Mucosa of descending colon (tissue), 3 donors: Measurements from ENCODE around the gene PRF1. TPM values are rescaled to one million over a fixed set of nuclear protein-coding genes. Genes with fewer than 3 reads are reported as not detected.

Experiments
- ATAC-seq: fragments of 200-7000 bp; cut with Tn5 transposase; one replicate; pipeline ENCODE4 v1.9.1; 2020; ENCODE audit warnings: mild to moderate bottlenecking, moderate library complexity
- DNase-seq, 3 donors: peaks; one replicate each; pipeline ENCODE4 v3.0.0-alpha.2; 2020
- H3K36me3 ChIP-seq: fragments of 200-600 bp; one replicate; pipeline ENCODE4 v1.8.0; 2021; ENCODE audit warnings: low read depth, mild to moderate bottlenecking
- H3K4me1 ChIP-seq: fragments of 200-600 bp; one replicate; pipeline ENCODE4 v1.8.0; 2021; ENCODE audit warnings: low read depth, mild to moderate bottlenecking
- H3K4me3 ChIP-seq: fragments of 200-600 bp; one replicate; pipeline ENCODE4 v1.8.0; 2021; ENCODE audit warnings: mild to moderate bottlenecking
- H3K9me3 ChIP-seq: fragments of 200-600 bp; one replicate; pipeline ENCODE4 v1.8.0; 2021; ENCODE audit warnings: mild to moderate bottlenecking
- CTCF ChIP-seq: fragments of 200-600 bp; IDR thresholded peaks from one replicate; pipeline ENCODE4 v1.8.0; 2022; ENCODE audit warnings: antibody characterized with exemption, mild to moderate bottlenecking
- intact Hi-C, 2 donors: fragments of 100-400 bp; cut with DNase I in 1 of 2; cut with micrococcal nuclease in 1 of 2; formaldehyde crosslinking; loops; one replicate each; pipeline versions ENCODE4 v1.11.0 to v1.11.1; 2022; cut with DNase I, micrococcal nuclease
- total RNA-seq, 3 donors: library from RNA; stranded (reverse); fragmentation: NEBNext Ultra II Directional in 2 of 3; extraction: Animal tissue kit (Norgen Biotek cat#: 25700) in 2 of 3; gene quantifications; one replicate each; pipeline versions ENCODE4 v1.2.1 to v1.2.4, GENCODE V29; 2021 to 2023
- donor health status: DM: no; HTN: no; CAD: no; lungs with moderate emphysema.
- donor health status: DM: no; HTN: no; CAD: no.
- donor health status: DM: no; HTN: yes; CAD: no.

The PRF1 gene
- total RNA-seq, 3 donors from 2014 or later = 2.5 to 3.7 (median 3.0) TPM

- H3K4me1 ChIP-seq = no peaks in the 10 kb centered on the region
- no peak for DNase-seq
- no peaks in the 10 kb centered on the region for H3K9me3 ChIP-seq
- no peaks in the 10 kb centered on the region for H3K36me3 ChIP-seq
- intact Hi-C loops = no loop called here
- H3K4me3 ChIP-seq = no peak overlapping the region
- TF ChIP-seq CTCF = no peak
- ATAC-seq = no peak
Measured at GRCh38 chr10:70595566-70596016, 7.0 kb downstream of the PRF1 start.

GRCh38 chr10:70594161-70594560 is 8.4 kb downstream of the PRF1 start:
- TF ChIP-seq CTCF = no peak
- Histone ChIP-seq H3K36me3 (no peaks in the 10 kb centered on the region), H3K4me1 (no peaks in the 10 kb centered on the region), H3K9me3 (no peaks in the 10 kb centered on the region), H3K4me3 (no peak overlapping the region)
- ATAC-seq (no peak), DNase-seq (no peak)
- intact Hi-C loops = no loop called here

GRCh38 chr10:70593513-70593890 is 9.0 kb downstream of the PRF1 start:
- intact Hi-C loops = no loop called here
- H3K9me3 ChIP-seq = no peaks in the 10 kb centered on the region
- no peak for TF ChIP-seq CTCF
- no peaks in the 10 kb centered on the region for H3K4me1 ChIP-seq
- ATAC-seq (no peak), DNase-seq (no peak)
- H3K4me3 ChIP-seq = no peak overlapping the region
- no peaks in the 10 kb centered on the region for H3K36me3 ChIP-seq

GRCh38 chr10:70592746-70593512 is 9.6 kb downstream of the PRF1 start:
- no peak for TF ChIP-seq CTCF

GRCh38 chr10:70592186-70592735 is 10.3 kb downstream of the PRF1 start:
- no peaks in the 10 kb centered on the region for H3K9me3 ChIP-seq
- no peak for ATAC-seq
- H3K36me3 ChIP-seq = no peaks in the 10 kb centered on the region
- no peaks in the 10 kb centered on the region for H3K4me1 ChIP-seq
- TF ChIP-seq CTCF = no peak
- no peak for DNase-seq
- intact Hi-C loops = no loop called here
- H3K4me3 ChIP-seq = no peak overlapping the region

More at GRCh38 chr10:70592746-70593512, 9.6 kb downstream of the PRF1 start:
- H3K4me3 ChIP-seq = no peak overlapping the region
- H3K4me1 ChIP-seq = no peaks in the 10 kb centered on the region
- no peak for ATAC-seq
- DNase-seq = no peak
- intact Hi-C loops = no loop called here
- no peaks in the 10 kb centered on the region for H3K36me3 ChIP-seq
- no peaks in the 10 kb centered on the region for H3K9me3 ChIP-seq
